NCI-H146 (cell line): ENCODE results near the gene PLXNC1.

Source experiments
- DNase-seq: peaks from one replicate; lab custom pipeline; 2025; lab: John Stamatoyannopoulos, UW

The PLXNC1 gene

GRCh38 chr12:94239332-94239993, 91.1 kb downstream of the PLXNC1 start:
- no peak for DNase-seq

GRCh38 chr12:94240171-94240570, 91.8 kb downstream of the PLXNC1 start:
- DNase-seq: no peak

GRCh38 chr12:94242901-94243300, 94.5 kb downstream of the PLXNC1 start:
- no peak for DNase-seq

- DNase-seq: no peak
These were observed 96.1 kb downstream of the PLXNC1 start for GRCh38 chr12:94244165-94245133.

- no peak for DNase-seq
These were observed 97.4 kb downstream of the PLXNC1 start for GRCh38 chr12:94245631-94246383.

GRCh38 chr12:94247246-94247645, 98.9 kb downstream of the PLXNC1 start:
- DNase-seq: no peak

GRCh38 chr12:94248582-94248981, 100.2 kb downstream of the PLXNC1 start:
- no peak for DNase-seq

- DNase-seq: no peak
These were observed 101.8 kb downstream of the PLXNC1 start for GRCh38 chr12:94250130-94250529.

- DNase-seq: no peak
These were observed 105.9 kb downstream of the PLXNC1 start for GRCh38 chr12:94254270-94254669.

- no peak for DNase-seq
These were observed 106.6 kb downstream of the PLXNC1 start for GRCh38 chr12:94255006-94255405.

GRCh38 chr12:94255428-94255827, 107.1 kb downstream of the PLXNC1 start:
- no peak for DNase-seq

GRCh38 chr12:94258593-94258992, 110.2 kb downstream of the PLXNC1 start:
- no peak for DNase-seq

GRCh38 chr12:94260017-94260416, 111.6 kb downstream of the PLXNC1 start:
- no peak for DNase-seq

- no peak for DNase-seq
These were observed 112.3 kb downstream of the PLXNC1 start for GRCh38 chr12:94260717-94261116.

GRCh38 chr12:94261119-94261518, 112.7 kb downstream of the PLXNC1 start:
- no peak for DNase-seq

- DNase-seq: no peak
These were observed 113.4 kb downstream of the PLXNC1 start for GRCh38 chr12:94261786-94262185.

- no peak for DNase-seq
These were observed 114.0 kb downstream of the PLXNC1 start for GRCh38 chr12:94262228-94263010.

- DNase-seq: no peak
These were observed 114.8 kb downstream of the PLXNC1 start for GRCh38 chr12:94263011-94263811.

- no peak for DNase-seq
These were observed 115.7 kb downstream of the PLXNC1 start for GRCh38 chr12:94263905-94264561.
